ENCODE results near the gene MACROD2.
"Not testable (repeated sequence)": the region's sequence is repeated elsewhere in the genome, so short reads cannot be mapped to it uniquely, and the experiment has no call there.

MACROD2 gene

GRCh38 chr20:14189794-14190402 is 194.6 kb downstream of the MACROD2 start:
- DNase-seq (ENCODE audit: low read depth in 3 of 3, low spot score in 1 of 3) = no peak

- no peak for DNase-seq (ENCODE audit: low read depth in 3 of 3, low spot score in 1 of 3)
Measured at GRCh38 chr20:14191559-14191958, 196.2 kb downstream of the MACROD2 start.

- no peak for DNase-seq (ENCODE audit: low read depth in 3 of 3, low spot score in 1 of 3)
Measured at GRCh38 chr20:14193443-14193842, 198.1 kb downstream of the MACROD2 start.

GRCh38 chr20:14193885-14194284 is 198.6 kb downstream of the MACROD2 start:
- DNase-seq (ENCODE audit: low read depth in 3 of 3, low spot score in 1 of 3) = no peak

- no peak for DNase-seq (ENCODE audit: low read depth in 3 of 3, low spot score in 1 of 3)
Measured at GRCh38 chr20:14197097-14197496, 201.8 kb downstream of the MACROD2 start.

- no peak for DNase-seq (ENCODE audit: low read depth in 3 of 3, low spot score in 1 of 3)
Measured at GRCh38 chr20:14198416-14198815, 203.1 kb downstream of the MACROD2 start.

GRCh38 chr20:14199111-14199510 is 203.8 kb downstream of the MACROD2 start:
- DNase-seq (ENCODE audit: low read depth in 3 of 3, low spot score in 1 of 3) = no peak

- DNase-seq (ENCODE audit: low read depth in 3 of 3, low spot score in 1 of 3) = no peak
Measured at GRCh38 chr20:14203657-14204056, 208.3 kb downstream of the MACROD2 start.

GRCh38 chr20:14207591-14207990 is 212.3 kb downstream of the MACROD2 start:
- no peak for DNase-seq (ENCODE audit: low read depth in 3 of 3, low spot score in 1 of 3)

GRCh38 chr20:14208956-14209355 is 213.6 kb downstream of the MACROD2 start:
- DNase-seq (ENCODE audit: low read depth in 3 of 3, low spot score in 1 of 3) = no peak

- no peak for DNase-seq (ENCODE audit: low read depth in 3 of 3, low spot score in 1 of 3)
Measured at GRCh38 chr20:14210146-14210545, 214.8 kb downstream of the MACROD2 start.

GRCh38 chr20:14214046-14214445 is 218.7 kb downstream of the MACROD2 start:
- no peak for DNase-seq (ENCODE audit: low read depth in 3 of 3, low spot score in 1 of 3)

GRCh38 chr20:14215880-14216279 is 220.6 kb downstream of the MACROD2 start:
- not testable (repeated sequence) for DNase-seq (ENCODE audit: low read depth in 3 of 3, low spot score in 1 of 3)

- DNase-seq (ENCODE audit: low read depth in 3 of 3, low spot score in 1 of 3) = no peak
Measured at GRCh38 chr20:14219801-14220461, 224.6 kb downstream of the MACROD2 start.

- no peak for DNase-seq (ENCODE audit: low read depth in 3 of 3, low spot score in 1 of 3)
Measured at GRCh38 chr20:14220986-14221385, 225.7 kb downstream of the MACROD2 start.

GRCh38 chr20:14223806-14224205 is 228.5 kb downstream of the MACROD2 start:
- no peak for DNase-seq (ENCODE audit: low read depth in 3 of 3, low spot score in 1 of 3)

- DNase-seq (ENCODE audit: low read depth in 3 of 3, low spot score in 1 of 3) = not testable (repeated sequence)
Measured at GRCh38 chr20:14226051-14227049, 231.0 kb downstream of the MACROD2 start.

- DNase-seq (ENCODE audit: low read depth in 3 of 3, low spot score in 1 of 3) = no peak
Measured at GRCh38 chr20:14232650-14233049, 237.3 kb downstream of the MACROD2 start.

GRCh38 chr20:14234666-14235295 is 239.5 kb downstream of the MACROD2 start:
- DNase-seq (ENCODE audit: low read depth in 3 of 3, low spot score in 1 of 3) = no peak

GRCh38 chr20:14235355-14235754 is 240.0 kb downstream of the MACROD2 start:
- DNase-seq (ENCODE audit: low read depth in 3 of 3, low spot score in 1 of 3) = no peak

- DNase-seq (ENCODE audit: low read depth in 3 of 3, low spot score in 1 of 3) = no peak
Measured at GRCh38 chr20:14245368-14245970, 250.2 kb downstream of the MACROD2 start.
